HepG2 (cell line): ENCODE measurements around the gene GAS5. TPM values are rescaled to one million over a fixed set of nuclear protein-coding genes. Genes with fewer than 3 reads are reported as not detected.

Experiments
- BORCS8-MEF2B ChIP-seq: sonication (generic); formaldehyde crosslinking; IDR thresholded peaks from 2 replicates; pipeline ENCODE4 v1.8.0; 2022; ENCODE audit warnings: mild to moderate bottlenecking, missing genetic modification reagents
- HDAC2 ChIP-seq: sonication (generic); formaldehyde crosslinking; IDR thresholded peaks from 2 replicates; pipeline ENCODE4 v1.4.0; 2020; ENCODE audit warnings: missing genetic modification reagents
- HMG20A ChIP-seq: IDR thresholded peaks from 2 replicates; pipeline ENCODE4 v1.6.1; 2016; ENCODE audit warnings: borderline replicate concordance
- MBD4 ChIP-seq: IDR thresholded peaks from 2 replicates; pipeline ENCODE4 v1.6.1; 2012; ENCODE audit warnings: low read length, inconsistent platforms, borderline replicate concordance
- RBFOX2 ChIP-seq: fragments of 200-400 bp; formaldehyde crosslinking; IDR thresholded peaks from 2 replicates; pipeline ENCODE4 v1.6.1; 2017; ENCODE audit warnings: low read depth, mild to moderate bottlenecking, low read length
- SIN3B ChIP-seq: fragments of 150-350 bp; IDR thresholded peaks from 2 replicates; pipeline ENCODE4 v1.6.1; 2014; ENCODE audit warnings: low read length
- TGIF2 ChIP-seq: IDR thresholded peaks from 2 replicates; pipeline ENCODE4 v1.6.1; 2016; ENCODE audit warnings: control low read depth, missing compliant biosample characterization
- ZNF530 ChIP-seq: sonication (generic); formaldehyde crosslinking; IDR thresholded peaks from 2 replicates; pipeline ENCODE4 v1.5.0; 2020; ENCODE audit warnings: low read depth, mild to moderate bottlenecking, missing genetic modification reagents
- ZNF556 ChIP-seq: sonication (generic); formaldehyde crosslinking; IDR thresholded peaks from 2 replicates; pipeline ENCODE4 v1.4.0; 2020; ENCODE audit warnings: mild to moderate bottlenecking, missing genetic modification reagents, borderline replicate concordance
- ZNF773 ChIP-seq: sonication (generic); formaldehyde crosslinking; IDR thresholded peaks from 2 replicates; pipeline ENCODE4 v1.4.0; 2020; ENCODE audit warnings: missing genetic modification reagents, borderline replicate concordance
- ZSCAN9 ChIP-seq: IDR thresholded peaks from 2 replicates; pipeline ENCODE4 v1.6.1; 2016; ENCODE audit warnings: borderline replicate concordance
- polyA plus RNA-seq, 8 experiments: library from polyadenylated mRNA; depleted of rRNA in 3 of 8; stranded (reverse) in 7 of 8; unstranded in 1 of 8; fragments of >200 nt; fragmentation: Illumina TruSeq in 4 of 8; extraction: Trizol in 4 of 8; gene quantifications; 2 replicates each; pipeline versions ENCODE4 v1.2.1 to v1.2.3, GENCODE V29; 2011 to 2016; ENCODE audit warnings: low read depth in 4 of 8, missing spikeins in 1 of 8, mixed read lengths in 1 of 8; ENCODE audit not compliant: insufficient read depth in 1 of 8
- total RNA-seq, 5 experiments: library from RNA; depleted of rRNA; stranded (reverse); fragments of >200 nt; fragmentation: Illumina TruSeq; extraction: Trizol; gene quantifications; 2 replicates each; pipeline ENCODE4 v1.2.3, GENCODE V29; 2016; ENCODE audit warnings: low read depth in 1 of 5
- TF ChIP-seq, protein P1 (sequence below): sonication (generic); formaldehyde crosslinking; IDR thresholded peaks from 2 replicates; pipeline ENCODE4 v1.5.0; 2020; ENCODE audit warnings: mild to moderate bottlenecking, missing genetic modification reagents
- TF ChIP-seq, protein P2 (sequence below): IDR thresholded peaks from 2 replicates; pipeline ENCODE4 v1.6.1; 2016; ENCODE audit warnings: missing compliant biosample characterization, missing genetic modification reagents, borderline replicate concordance
- TF ChIP-seq, protein P3 (sequence below): sonication (generic); formaldehyde crosslinking; IDR thresholded peaks from 2 replicates; pipeline ENCODE4 v1.4.0; 2020; ENCODE audit warnings: missing genetic modification reagents, borderline replicate concordance
- TF ChIP-seq, protein P4 (sequence below): IDR thresholded peaks from 2 replicates; pipeline ENCODE4 v1.6.1; 2018; ENCODE audit warnings: missing genetic modification reagents
- TF ChIP-seq, protein P5 (sequence below): sonication (generic); formaldehyde crosslinking; IDR thresholded peaks from 2 replicates; pipeline ENCODE4 v1.4.0; 2020; ENCODE audit warnings: missing genetic modification reagents, borderline replicate concordance
- TF ChIP-seq, protein P6 (sequence below): sonication (generic); formaldehyde crosslinking; conservative IDR thresholded peaks from 2 replicates; pipeline ENCODE4 v1.8.0; 2022; ENCODE audit warnings: low read depth, missing genetic modification reagents

The GAS5 gene
- total and polyA plus RNA-seq, 2 of the 13 experiments (the other 11 are each of a cell fraction or from before 2014, with no cell fraction given) = 352 to 738 TPM

DNA sequence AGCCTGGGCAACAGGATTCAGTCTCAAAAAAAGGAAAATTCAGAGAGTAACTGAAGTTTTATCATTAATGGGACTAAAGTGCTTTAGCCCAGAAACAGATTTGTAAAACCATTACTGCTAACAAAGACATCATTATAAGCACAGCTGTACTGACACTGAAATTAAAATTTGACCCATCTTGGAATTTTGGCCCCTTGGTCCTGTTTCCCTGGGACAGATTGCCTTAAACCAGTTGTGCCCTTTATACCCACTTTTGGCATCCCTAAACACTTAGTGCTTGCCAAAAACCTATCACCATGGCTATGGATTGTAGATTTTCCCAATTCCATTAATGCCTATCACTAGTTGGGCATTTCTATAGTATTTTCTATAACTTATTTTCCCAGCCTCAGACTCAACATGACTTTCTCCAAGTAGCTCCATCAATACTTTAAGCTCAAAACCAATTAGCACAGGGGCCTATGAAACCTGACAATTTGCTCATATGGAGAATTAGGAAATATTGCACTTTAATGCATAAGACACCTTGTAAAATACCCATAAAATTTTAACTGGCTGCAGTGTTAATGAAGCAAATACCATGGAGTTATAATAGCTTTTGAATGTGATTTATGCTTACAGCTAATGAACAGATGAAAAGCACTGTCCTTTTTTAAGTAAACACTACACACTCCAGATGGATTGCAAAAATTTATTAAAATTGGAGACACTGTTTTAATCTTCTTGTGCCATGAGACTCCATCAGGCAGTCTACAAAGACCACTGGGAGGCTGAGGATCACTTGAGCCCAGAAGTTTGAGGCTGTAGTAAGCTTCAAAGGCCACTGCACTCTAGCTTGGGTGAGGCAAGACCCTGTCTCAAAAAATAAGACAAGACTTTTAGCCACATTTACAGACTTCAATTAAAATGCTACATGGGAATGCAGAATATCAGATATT is 4.3 kb downstream of the GAS5 start (continued):
- TF ChIP-seq HMG20A (CRISPR knock-in tag) = no peak
- TF ChIP-seq RBFOX2 = peak; percentile 48; the same call in 1 of the 2 replicates
- TF ChIP-seq TGIF2 (CRISPR knock-in tag) = no peak
- TF ChIP-seq, protein P1, sequence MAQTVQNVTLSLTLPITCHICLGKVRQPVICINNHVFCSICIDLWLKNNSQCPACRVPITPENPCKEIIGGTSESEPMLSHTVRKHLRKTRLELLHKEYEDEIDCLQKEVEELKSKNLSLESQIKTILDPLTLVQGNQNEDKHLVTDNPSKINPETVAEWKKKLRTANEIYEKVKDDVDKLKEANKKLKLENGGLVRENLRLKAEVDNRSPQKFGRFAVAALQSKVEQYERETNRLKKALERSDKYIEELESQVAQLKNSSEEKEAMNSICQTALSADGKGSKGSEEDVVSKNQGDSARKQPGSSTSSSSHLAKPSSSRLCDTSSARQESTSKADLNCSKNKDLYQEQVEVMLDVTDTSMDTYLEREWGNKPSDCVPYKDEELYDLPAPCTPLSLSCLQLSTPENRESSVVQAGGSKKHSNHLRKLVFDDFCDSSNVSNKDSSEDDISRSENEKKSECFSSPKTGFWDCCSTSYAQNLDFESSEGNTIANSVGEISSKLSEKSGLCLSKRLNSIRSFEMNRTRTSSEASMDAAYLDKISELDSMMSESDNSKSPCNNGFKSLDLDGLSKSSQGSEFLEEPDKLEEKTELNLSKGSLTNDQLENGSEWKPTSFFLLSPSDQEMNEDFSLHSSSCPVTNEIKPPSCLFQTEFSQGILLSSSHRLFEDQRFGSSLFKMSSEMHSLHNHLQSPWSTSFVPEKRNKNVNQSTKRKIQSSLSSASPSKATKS = no peak
- no peak for TF ChIP-seq ZNF530
- no peak for TF ChIP-seq HDAC2
- TF ChIP-seq, protein P2, sequence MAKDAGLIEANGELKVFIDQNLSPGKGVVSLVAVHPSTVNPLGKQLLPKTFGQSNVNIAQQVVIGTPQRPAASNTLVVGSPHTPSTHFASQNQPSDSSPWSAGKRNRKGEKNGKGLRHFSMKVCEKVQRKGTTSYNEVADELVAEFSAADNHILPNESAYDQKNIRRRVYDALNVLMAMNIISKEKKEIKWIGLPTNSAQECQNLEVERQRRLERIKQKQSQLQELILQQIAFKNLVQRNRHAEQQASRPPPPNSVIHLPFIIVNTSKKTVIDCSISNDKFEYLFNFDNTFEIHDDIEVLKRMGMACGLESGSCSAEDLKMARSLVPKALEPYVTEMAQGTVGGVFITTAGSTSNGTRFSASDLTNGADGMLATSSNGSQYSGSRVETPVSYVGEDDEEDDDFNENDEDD (CRISPR knock-in tag) = no peak
- no peak for TF ChIP-seq ZNF556 (CRISPR knock-in tag)
- TF ChIP-seq, protein P3, sequence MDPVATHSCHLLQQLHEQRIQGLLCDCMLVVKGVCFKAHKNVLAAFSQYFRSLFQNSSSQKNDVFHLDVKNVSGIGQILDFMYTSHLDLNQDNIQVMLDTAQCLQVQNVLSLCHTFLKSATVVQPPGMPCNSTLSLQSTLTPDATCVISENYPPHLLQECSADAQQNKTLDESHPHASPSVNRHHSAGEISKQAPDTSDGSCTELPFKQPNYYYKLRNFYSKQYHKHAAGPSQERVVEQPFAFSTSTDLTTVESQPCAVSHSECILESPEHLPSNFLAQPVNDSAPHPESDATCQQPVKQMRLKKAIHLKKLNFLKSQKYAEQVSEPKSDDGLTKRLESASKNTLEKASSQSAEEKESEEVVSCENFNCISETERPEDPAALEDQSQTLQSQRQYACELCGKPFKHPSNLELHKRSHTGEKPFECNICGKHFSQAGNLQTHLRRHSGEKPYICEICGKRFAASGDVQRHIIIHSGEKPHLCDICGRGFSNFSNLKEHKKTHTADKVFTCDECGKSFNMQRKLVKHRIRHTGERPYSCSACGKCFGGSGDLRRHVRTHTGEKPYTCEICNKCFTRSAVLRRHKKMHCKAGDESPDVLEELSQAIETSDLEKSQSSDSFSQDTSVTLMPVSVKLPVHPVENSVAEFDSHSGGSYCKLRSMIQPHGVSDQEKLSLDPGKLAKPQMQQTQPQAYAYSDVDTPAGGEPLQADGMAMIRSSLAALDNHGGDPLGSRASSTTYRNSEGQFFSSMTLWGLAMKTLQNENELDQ (CRISPR knock-in tag) = no peak
- no peak; the same call in 1 of the 2 replicates for TF ChIP-seq MBD4
- TF ChIP-seq, protein P4, sequence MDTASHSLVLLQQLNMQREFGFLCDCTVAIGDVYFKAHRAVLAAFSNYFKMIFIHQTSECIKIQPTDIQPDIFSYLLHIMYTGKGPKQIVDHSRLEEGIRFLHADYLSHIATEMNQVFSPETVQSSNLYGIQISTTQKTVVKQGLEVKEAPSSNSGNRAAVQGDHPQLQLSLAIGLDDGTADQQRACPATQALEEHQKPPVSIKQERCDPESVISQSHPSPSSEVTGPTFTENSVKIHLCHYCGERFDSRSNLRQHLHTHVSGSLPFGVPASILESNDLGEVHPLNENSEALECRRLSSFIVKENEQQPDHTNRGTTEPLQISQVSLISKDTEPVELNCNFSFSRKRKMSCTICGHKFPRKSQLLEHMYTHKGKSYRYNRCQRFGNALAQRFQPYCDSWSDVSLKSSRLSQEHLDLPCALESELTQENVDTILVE (CRISPR knock-in tag) = no peak
- no peak for TF ChIP-seq ZSCAN9
- no peak for TF ChIP-seq ZNF773 (CRISPR knock-in tag)
- TF ChIP-seq BORCS8-MEF2B (CRISPR knock-in tag) = no peak
- TF ChIP-seq SIN3B = no peak
- TF ChIP-seq, protein P5, sequence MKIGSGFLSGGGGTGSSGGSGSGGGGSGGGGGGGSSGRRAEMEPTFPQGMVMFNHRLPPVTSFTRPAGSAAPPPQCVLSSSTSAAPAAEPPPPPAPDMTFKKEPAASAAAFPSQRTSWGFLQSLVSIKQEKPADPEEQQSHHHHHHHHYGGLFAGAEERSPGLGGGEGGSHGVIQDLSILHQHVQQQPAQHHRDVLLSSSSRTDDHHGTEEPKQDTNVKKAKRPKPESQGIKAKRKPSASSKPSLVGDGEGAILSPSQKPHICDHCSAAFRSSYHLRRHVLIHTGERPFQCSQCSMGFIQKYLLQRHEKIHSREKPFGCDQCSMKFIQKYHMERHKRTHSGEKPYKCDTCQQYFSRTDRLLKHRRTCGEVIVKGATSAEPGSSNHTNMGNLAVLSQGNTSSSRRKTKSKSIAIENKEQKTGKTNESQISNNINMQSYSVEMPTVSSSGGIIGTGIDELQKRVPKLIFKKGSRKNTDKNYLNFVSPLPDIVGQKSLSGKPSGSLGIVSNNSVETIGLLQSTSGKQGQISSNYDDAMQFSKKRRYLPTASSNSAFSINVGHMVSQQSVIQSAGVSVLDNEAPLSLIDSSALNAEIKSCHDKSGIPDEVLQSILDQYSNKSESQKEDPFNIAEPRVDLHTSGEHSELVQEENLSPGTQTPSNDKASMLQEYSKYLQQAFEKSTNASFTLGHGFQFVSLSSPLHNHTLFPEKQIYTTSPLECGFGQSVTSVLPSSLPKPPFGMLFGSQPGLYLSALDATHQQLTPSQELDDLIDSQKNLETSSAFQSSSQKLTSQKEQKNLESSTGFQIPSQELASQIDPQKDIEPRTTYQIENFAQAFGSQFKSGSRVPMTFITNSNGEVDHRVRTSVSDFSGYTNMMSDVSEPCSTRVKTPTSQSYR (CRISPR knock-in tag) = no peak
- TF ChIP-seq, protein P6, sequence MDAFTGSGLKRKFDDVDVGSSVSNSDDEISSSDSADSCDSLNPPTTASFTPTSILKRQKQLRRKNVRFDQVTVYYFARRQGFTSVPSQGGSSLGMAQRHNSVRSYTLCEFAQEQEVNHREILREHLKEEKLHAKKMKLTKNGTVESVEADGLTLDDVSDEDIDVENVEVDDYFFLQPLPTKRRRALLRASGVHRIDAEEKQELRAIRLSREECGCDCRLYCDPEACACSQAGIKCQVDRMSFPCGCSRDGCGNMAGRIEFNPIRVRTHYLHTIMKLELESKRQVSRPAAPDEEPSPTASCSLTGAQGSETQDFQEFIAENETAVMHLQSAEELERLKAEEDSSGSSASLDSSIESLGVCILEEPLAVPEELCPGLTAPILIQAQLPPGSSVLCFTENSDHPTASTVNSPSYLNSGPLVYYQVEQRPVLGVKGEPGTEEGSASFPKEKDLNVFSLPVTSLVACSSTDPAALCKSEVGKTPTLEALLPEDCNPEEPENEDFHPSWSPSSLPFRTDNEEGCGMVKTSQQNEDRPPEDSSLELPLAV (CRISPR knock-in tag) = no peak
